Heart right ventricle (tissue), 16 donors: ENCODE measurements around the gene PCDHGB5. TPM values are rescaled to one million over a fixed set of nuclear protein-coding genes. Genes with fewer than 3 reads are reported as not detected.

Experiments
- ATAC-seq, 8 donors: fragments of 200-7000 bp; cut with Tn5 transposase; one replicate each; pipeline ENCODE4 v1.9.1; 2020; ENCODE audit warnings: mild to moderate bottlenecking in 8 of 8, moderate library complexity in 8 of 8, moderate number of reproducible peaks in 1 of 8
- DNase-seq, 2 donors: peaks; one replicate each; pipeline ENCODE4 v3.0.0-alpha.2; 2020
- H3K27ac ChIP-seq, 10 donors: fragments of 200-600 bp; sonication (generic) in 2 of 10; one replicate each; pipeline versions ENCODE4 v1.5.0 to v1.8.0; 2020 to 2022; ENCODE audit warnings: mild to moderate bottlenecking in 3 of 10
- H3K27me3 ChIP-seq, 7 donors: fragments of 200-600 bp; one replicate each; pipeline ENCODE4 v1.8.0; 2021 to 2022; ENCODE audit warnings: mild to moderate bottlenecking in 2 of 7
- H3K36me3 ChIP-seq, 9 donors: fragments of 200-600 bp; sonication (generic) in 1 of 9; one replicate each; pipeline versions ENCODE4 v1.5.0 to v1.8.0; 2020 to 2022; ENCODE audit warnings: mild to moderate bottlenecking in 2 of 9
- H3K4me1 ChIP-seq, 9 donors: fragments of 200-600 bp; sonication (generic) in 1 of 9; one replicate each; pipeline versions ENCODE4 v1.5.0 to v1.8.0; 2020 to 2022; ENCODE audit warnings: mild to moderate bottlenecking in 4 of 9
- H3K4me3 ChIP-seq, 10 donors: fragments of 200-600 bp; sonication (generic) in 2 of 10; one replicate each; pipeline versions ENCODE4 v1.5.0 to v1.8.0; 2020 to 2022; ENCODE audit warnings: mild to moderate bottlenecking in 7 of 10, moderate library complexity in 2 of 10
- H3K9me3 ChIP-seq, 11 donors: fragments of 200-600 bp in 10 of 11; sonication (generic) in 2 of 11; one replicate each; pipeline versions ENCODE4 v1.5.0 to v1.8.0; 2013 to 2022; ENCODE audit warnings: mild to moderate bottlenecking in 2 of 11, control low read depth in 1 of 11, moderate library complexity in 1 of 11
- CTCF ChIP-seq, 9 donors: fragments of 200-600 bp; sonication (generic) in 2 of 9; IDR thresholded peaks; one replicate each; pipeline versions ENCODE4 v1.5.0 to v1.8.0; 2021 to 2022; ENCODE audit warnings: antibody characterized with exemption in 9 of 9, mild to moderate bottlenecking in 5 of 9, moderate library complexity in 1 of 9
- WGBS, 2 donors: extraction: QIAGEN DNeasy Blood & Tissue Kit; methylation state at CpG; one replicate each; pipeline ENCODE4 v1.1.7; 2013; ENCODE audit warnings: inconsistent platforms in 1 of 2; 5-methylcytosine and 5-hydroxymethylcytosine counted together
- intact Hi-C, 10 donors: fragments of 100-400 bp; cut with DNase I; formaldehyde crosslinking; loops; one replicate each; pipeline versions ENCODE4 v1.11.1 to v1.14.2; 2022
- polyA plus RNA-seq, 2 donors: library from polyadenylated mRNA; stranded (reverse); fragments of 200-250 nt; gene quantifications; one replicate each; pipeline ENCODE4 v1.2.3, GENCODE V29; 2013
- total RNA-seq, 10 donors: library from RNA; stranded (reverse); fragmentation: NEBNext Ultra II Directional in 3 of 10; extraction: Animal tissue kit (Norgen Biotek cat#: 25700) in 3 of 10; gene quantifications; one replicate each; pipeline versions ENCODE4 v1.2.1 to v1.2.4, GENCODE V29; 2021 to 2023
- donor health status: Arrhythmogenic right ventricular cardiomyopathy.
- donor health status: ischemic (EF 13 %, LVEDD 7.1; RV severe dilation, severe dysfunction).
- donor health status: healthy with polysubstance abuse.
- donor health status: DM: no; HTN: yes; CAD: no.
- donor health status: DM: no; HTN: no; CAD: no.
- donor health status: ischemic (EF 25% LVEDD 6.9; RV normal size, moderate dysfunction).
- donor health status: ischemic (EF 25% LVEDD 5.7; RV mildly dilated, moderate dysfunction).
- donor health status: healthy.
- donor health status: DM: yes; HTN: yes; CAD: no.
- donor health status: Ischemic cardiomyopathy.
- donor health status: ischemic (EF 35%, LVEDD 5.7; RV mildly dilated, moderate dysfunction).
- donor health status: nonischemic (EF 11% LVEDD 7.7; RV severe dilation, severe dysfunction).
- donor health status: DM: yes; HTN: yes; CAD: no.
- donor health status: PGD.
- donor health status: ischemic (EF 29% LVEDD 5.4; RV normal size, mild dysfunction).
- donor health status: nonischemic (EF 23%, LVEDD 6.1; RV moderate dilation, normal function).

PCDHGB5 gene
- total and polyA plus RNA-seq, 12 donors: 1.6 to 12.1 (median 8.2) TPM

DNA sequence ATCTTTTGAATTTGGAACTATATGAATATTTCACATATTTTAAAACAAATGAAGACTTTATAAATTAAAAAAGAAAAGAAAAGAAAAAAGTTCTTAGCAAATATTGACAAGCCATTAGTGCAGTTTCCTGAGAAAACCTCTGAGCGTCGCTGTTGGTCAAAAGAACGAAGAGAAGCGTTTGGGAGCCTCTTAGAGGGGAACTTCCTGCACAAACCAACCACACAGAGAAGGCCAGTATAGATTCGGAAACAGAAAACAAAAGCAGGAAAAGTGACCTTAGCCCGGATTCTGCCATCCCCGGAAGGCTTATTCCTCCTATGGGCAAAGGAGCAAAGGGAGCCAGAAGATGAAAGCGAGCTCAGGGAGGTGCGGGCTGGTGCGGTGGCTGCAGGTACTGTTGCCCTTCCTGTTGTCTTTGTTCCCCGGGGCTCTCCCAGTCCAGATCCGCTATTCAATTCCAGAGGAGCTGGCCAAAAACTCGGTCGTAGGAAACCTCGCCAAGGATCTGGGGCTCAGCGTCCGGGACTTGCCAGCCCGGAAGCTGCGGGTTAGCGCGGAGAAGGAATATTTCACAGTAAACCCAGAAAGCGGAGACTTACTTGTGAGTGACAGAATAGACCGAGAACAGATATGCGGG, 37.8 kb upstream of the PCDHGB5 start, which contains the start of gene PCDHGB2:
PCDHGB2 (plus strand) TSS at position 205 of the 637 bp plus-strand sequence; CDS start at position 347, 142 bp downstream.
- intact Hi-C loops: loop anchor here in 1 of 10 donors (10.0 kb wide), 1 partner anchor 45 kb away; the partner anchor contains the start of genes PCDHGA9 and PCDHGB6
- peak in 8 of 9 donors; percentile 12 to 62 (median 48) for TF ChIP-seq CTCF (IDR thresholded peaks at IDR 0.05)
- no peak for DNase-seq
- H3K9me3 ChIP-seq: peaks cover 0 to 100% (median 53%) of the 10 kb centered on the region in 11 donors
- peaks cover 0 to 33% (median 4%) of the 10 kb centered on the region in 9 donors for H3K4me1 ChIP-seq
- peak within 1 kb of the TSS in 8 of 10 donors; percentile 9 to 73 (median 40) for H3K27ac ChIP-seq
- peak in 6 of 8 donors; percentile 37 to 65 (median 60) for ATAC-seq
- H3K36me3 ChIP-seq: peaks cover 0 to 41% (median 0%) of the 10 kb centered on the region in 9 donors
- 12 to 20% methylated on average over 24 of the region's 24 CpGs for WGBS, 2 donors
- peaks cover 0 to 69% (median 0%) of the 10 kb centered on the region in 7 donors for H3K27me3 ChIP-seq
- peak within 1 kb of the TSS in 9 of 10 donors; percentile 12 to 46 (median 41) for H3K4me3 ChIP-seq

DNA sequence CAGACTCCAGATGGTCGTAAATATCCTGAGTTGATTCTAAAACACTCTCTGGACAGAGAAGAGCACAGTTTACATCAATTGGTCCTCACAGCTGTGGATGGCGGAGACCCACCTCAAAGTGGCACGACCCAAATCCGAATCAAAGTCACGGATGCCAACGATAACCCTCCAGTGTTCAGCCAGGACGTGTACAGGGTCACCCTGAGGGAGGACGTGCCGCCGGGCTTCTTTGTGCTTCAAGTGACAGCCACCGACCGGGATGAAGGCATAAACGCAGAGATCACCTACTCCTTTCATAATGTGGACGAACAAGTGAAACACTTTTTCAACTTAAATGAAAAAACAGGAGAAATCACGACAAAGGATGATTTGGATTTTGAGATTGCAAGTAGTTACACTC, 37.1 kb upstream of the PCDHGB5 start:
- peak overlapping the region in 1 of 10 donors; percentile 48 for H3K27ac ChIP-seq
- H3K4me3 ChIP-seq: peak overlapping the region in 6 of 10 donors; percentile 24 to 46 (median 42)
- H3K27me3 ChIP-seq: peaks cover 0 to 69% (median 0%) of the 10 kb centered on the region in 7 donors
- 31 to 48% methylated on average over 15 of the region's 15 CpGs for WGBS, 2 donors
- H3K9me3 ChIP-seq: peaks cover 0 to 100% (median 46%) of the 10 kb centered on the region in 11 donors
- peaks cover 0 to 43% (median 0%) of the 10 kb centered on the region in 9 donors for H3K36me3 ChIP-seq
- peaks cover 0 to 30% (median 3%) of the 10 kb centered on the region in 9 donors for H3K4me1 ChIP-seq
- no peak for DNase-seq
- TF ChIP-seq CTCF (IDR thresholded peaks at IDR 0.05): no peak
- ATAC-seq: no peak
- intact Hi-C loops: no loop called here

DNA sequence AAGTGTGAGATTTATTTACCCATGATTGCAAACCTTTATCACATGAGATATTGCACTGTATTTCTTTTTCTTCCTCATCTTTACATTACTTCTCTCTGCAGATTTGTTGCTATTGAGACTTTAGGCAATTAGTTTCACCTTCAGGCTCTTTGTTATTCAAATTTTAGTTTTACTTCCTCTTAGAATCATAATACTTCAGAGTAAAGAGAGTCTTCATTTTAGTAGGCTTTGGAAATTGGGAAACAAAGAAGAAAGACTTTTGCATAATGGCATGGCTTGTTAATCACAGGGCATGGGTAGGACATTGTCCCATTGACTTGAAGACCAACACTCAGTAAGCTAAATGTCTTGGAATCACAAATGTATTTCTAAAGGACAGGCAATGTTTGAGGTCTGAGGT, 35.0 kb upstream of the PCDHGB5 start:
- no peak overlapping the region for H3K27ac ChIP-seq
- peaks cover 0 to 24% (median 3%) of the 10 kb centered on the region in 9 donors for H3K4me1 ChIP-seq
- peaks cover 0 to 32% (median 0%) of the 10 kb centered on the region in 9 donors for H3K36me3 ChIP-seq
- DNase-seq: no peak
- H3K27me3 ChIP-seq: peaks cover 0 to 77% (median 0%) of the 10 kb centered on the region in 7 donors
- peaks cover 0 to 100% (median 43%) of the 10 kb centered on the region in 11 donors for H3K9me3 ChIP-seq
- TF ChIP-seq CTCF (IDR thresholded peaks at IDR 0.05): no peak
- intact Hi-C loops: no loop called here
- no peak overlapping the region for H3K4me3 ChIP-seq
- no peak for ATAC-seq

DNA sequence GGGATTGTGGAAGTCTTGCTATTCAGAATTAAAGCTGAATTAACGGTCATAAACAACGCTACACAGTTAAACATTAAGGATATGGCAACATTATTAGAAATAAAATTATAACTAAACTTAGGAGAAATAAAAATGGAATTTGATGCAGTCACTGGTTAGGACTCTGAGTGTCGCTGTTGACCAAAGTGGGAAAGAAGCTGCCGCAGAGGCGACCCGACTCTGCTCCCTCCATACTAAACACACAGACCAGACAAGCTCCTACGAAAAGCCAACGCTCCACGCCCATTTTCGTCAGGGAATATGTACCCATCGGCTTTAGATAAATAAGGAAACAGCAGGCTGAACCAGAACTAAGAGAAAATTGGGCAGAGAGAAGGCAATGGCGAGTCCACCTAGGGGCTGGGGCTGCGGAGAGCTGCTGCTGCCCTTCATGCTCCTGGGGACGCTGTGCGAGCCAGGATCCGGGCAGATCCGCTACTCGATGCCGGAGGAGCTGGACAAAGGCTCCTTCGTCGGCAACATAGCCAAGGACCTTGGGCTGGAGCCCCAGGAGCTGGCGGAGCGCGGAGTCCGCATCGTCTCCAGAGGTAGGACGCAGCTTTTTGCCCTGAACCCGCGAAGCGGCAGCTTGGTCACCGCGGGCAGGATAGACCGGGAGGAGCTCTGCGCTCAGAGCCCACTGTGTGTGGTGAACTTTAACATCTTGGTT, 33.6 kb upstream of the PCDHGB5 start, which contains the start of gene PCDHGA5:
PCDHGA5 (plus strand) TSS at position 211 of the 709 bp plus-strand sequence; CDS start at position 380, 169 bp downstream.
- peaks cover 0 to 30% (median 0%) of the 10 kb centered on the region in 9 donors for H3K36me3 ChIP-seq
- TF ChIP-seq CTCF (IDR thresholded peaks at IDR 0.05): peak in 7 of 9 donors; percentile 5 to 32 (median 18)
- peaks cover 0 to 23% (median 3%) of the 10 kb centered on the region in 9 donors for H3K4me1 ChIP-seq
- WGBS, 2 donors: 27 to 28% methylated on average over 34 of the region's 34 CpGs
- no peak within 1 kb of the TSS for H3K27ac ChIP-seq
- H3K9me3 ChIP-seq: peaks cover 0 to 99% (median 48%) of the 10 kb centered on the region in 11 donors
- H3K4me3 ChIP-seq: peak within 1 kb of the TSS in 8 of 10 donors; percentile 2 to 34 (median 22)
- ATAC-seq (peak in 3 of 8 donors; percentile 61 to 71 (median 69)), DNase-seq (no peak)
- peaks cover 0 to 84% (median 0%) of the 10 kb centered on the region in 7 donors for H3K27me3 ChIP-seq
- intact Hi-C loops: no loop called here
